RWPE1 (cell line): Measurements from ENCODE around the gene OSGIN1.

Source experiments
- CTCF ChIA-PET: fragments of 350-600 bp; sonication (Branson Sonifier 250); formaldehyde crosslinking; extraction: SDS; loops from one replicate; lab custom pipeline; 2021; lab: Yijun Ruan, JAX
- POLR2A ChIA-PET: fragments of 400-600 bp; formaldehyde crosslinking; extraction: SDS; loops from one replicate; lab custom pipeline; 2020; ENCODE audit warnings: antibody characterized with exemption; ENCODE audit not compliant: low non-redundant PET; lab: Yijun Ruan, JAX
- DNase-seq: peaks from one replicate; pipeline ENCODE4 v3.0.0; 2012; ENCODE audit warnings: low spot score
- H3K27ac ChIP-seq: fragments of 450-650 bp; 2 replicates; pipeline ENCODE4 v1.5.1; 2017
- CTCF ChIP-seq: fragments of 450-650 bp; conservative IDR thresholded peaks from 2 replicates; pipeline ENCODE4 v1.5.1; 2017; ENCODE audit warnings: low read depth, mild to moderate bottlenecking

Gene OSGIN1

GRCh38 chr16:83917152-83918120 lies 35.6 kb upstream of the OSGIN1 start:
- no peak for DNase-seq
- TF ChIP-seq CTCF = no peak
- ChIA-PET POLR2A (no interaction called here), CTCF (no interaction called here)
- no peak overlapping the region for H3K27ac ChIP-seq

GRCh38 chr16:83920894-83921491 lies 32.0 kb upstream of the OSGIN1 start:
- no peak for TF ChIP-seq CTCF
- ChIA-PET POLR2A (no interaction called here), CTCF (no interaction called here)
- H3K27ac ChIP-seq = no peak overlapping the region
- no peak for DNase-seq

- ChIA-PET POLR2A (no interaction called here), CTCF (no interaction called here)
- DNase-seq = no peak
- TF ChIP-seq CTCF = no peak
- H3K27ac ChIP-seq = no peak overlapping the region
Measured at GRCh38 chr16:83923581-83924365, 29.3 kb upstream of the OSGIN1 start.

GRCh38 chr16:83924686-83925085 lies 28.4 kb upstream of the OSGIN1 start:
- no peak for DNase-seq
- no peak overlapping the region for H3K27ac ChIP-seq
- ChIA-PET CTCF (interaction anchor here (0.6 kb wide), 1 partner anchor 29 kb away, joined by 3 read pairs; the partner anchor contains the start of gene OSGIN1), POLR2A (no interaction called here)
- TF ChIP-seq CTCF = no peak

GRCh38 chr16:83925095-83925905 lies 27.7 kb upstream of the OSGIN1 start:
- no peak for DNase-seq
- ChIA-PET POLR2A (no interaction called here), CTCF (interaction anchor here (0.6 to 1.4 kb wide), 5 partner anchors 13 to 141 kb away, joined by 3 to 9 read pairs (median 3); partner anchors contain the start of gene OSGIN1)
- no peak overlapping the region for H3K27ac ChIP-seq
- no peak for TF ChIP-seq CTCF
